Loucy (cell line): ENCODE data around the gene GATA3.
A peak's percentile ranks its signal among the peaks of the same experiment; 100 is the strongest.

Experiments
- H2AFZ ChIP-seq: fragments of 200-600 bp; sonication (generic); 2 replicates; pipeline ENCODE4 v1.6.0; 2016; ENCODE audit warnings: antibody characterized with exemption, mild to moderate bottlenecking, low read length, moderate library complexity
- H3F3A ChIP-seq: fragments of 200-600 bp; 2 replicates; pipeline ENCODE4 v1.6.0; 2016; ENCODE audit warnings: antibody characterized with exemption, low read depth, mild to moderate bottlenecking
- H3K27me3 ChIP-seq: fragments of 200-600 bp; sonication (generic); 2 replicates; pipeline ENCODE4 v1.6.1; 2014; ENCODE audit warnings: low read length, mild to moderate bottlenecking; ENCODE audit not compliant: insufficient read depth, poor library complexity, severe bottlenecking
- H3K36me3 ChIP-seq: fragments of 200-600 bp; sonication (generic); 2 replicates; pipeline ENCODE4 v1.6.1; 2016; ENCODE audit warnings: low read length; ENCODE audit not compliant: insufficient read depth
- H3K4me1 ChIP-seq: fragments of 200-600 bp; sonication (generic); 2 replicates; pipeline ENCODE4 v1.5.1; 2014; ENCODE audit warnings: low read length, mild to moderate bottlenecking; ENCODE audit not compliant: insufficient read depth, poor library complexity, severe bottlenecking
- H3K4me2 ChIP-seq: fragments of 200-600 bp; sonication (generic); 2 replicates; pipeline ENCODE4 v1.6.0; 2014; ENCODE audit warnings: antibody characterized with exemption, low read length, low read depth, mild to moderate bottlenecking; ENCODE audit not compliant: poor library complexity, severe bottlenecking
- H3K4me3 ChIP-seq: fragments of 200-600 bp; sonication (generic); 2 replicates; pipeline ENCODE4 v1.5.1; 2014; ENCODE audit warnings: low read length, mild to moderate bottlenecking, mixed read lengths; ENCODE audit not compliant: poor library complexity, severe bottlenecking
- H3K79me2 ChIP-seq: fragments of 200-600 bp; sonication (generic); 2 replicates; pipeline ENCODE4 v1.6.1; 2014; ENCODE audit warnings: low read length; ENCODE audit not compliant: insufficient read depth
- H3K9ac ChIP-seq: fragments of 200-600 bp; sonication (generic); 2 replicates; pipeline ENCODE4 v1.6.0; 2014; ENCODE audit warnings: mild to moderate bottlenecking, low read depth, low read length, moderate library complexity; ENCODE audit not compliant: poor library complexity, severe bottlenecking
- H3K9me2 ChIP-seq: fragments of 200-600 bp; sonication (generic); replicated peaks from 2 replicates; pipeline ENCODE4 v1.6.1; 2016; ENCODE audit warnings: low read depth, low read length, mixed read lengths
- H3K9me3 ChIP-seq: fragments of 200-600 bp; sonication (generic); 2 replicates; pipeline ENCODE4 v1.6.1; 2014; ENCODE audit warnings: mild to moderate bottlenecking, antibody characterized with exemption, low read length, low read depth; ENCODE audit not compliant: insufficient read depth
- H4K20me1 ChIP-seq: fragments of 200-600 bp; sonication (generic); 2 replicates; pipeline ENCODE4 v1.6.0; 2014; ENCODE audit warnings: antibody characterized with exemption, low read length, mild to moderate bottlenecking; ENCODE audit not compliant: insufficient read depth, poor library complexity, severe bottlenecking
- CTCF ChIP-seq: fragments of 200-600 bp; sonication (generic); conservative IDR thresholded peaks from 2 replicates; pipeline ENCODE4 v1.5.1; 2014; ENCODE audit warnings: mild to moderate bottlenecking, antibody characterized with exemption, low read length
- EZH2phosphoT487 ChIP-seq: fragments of 200-600 bp; IDR thresholded peaks from 2 replicates; pipeline ENCODE4 v1.6.1; 2018; ENCODE audit warnings: antibody characterized with exemption, mild to moderate bottlenecking, moderate library complexity, borderline replicate concordance

Gene GATA3

GRCh38 chr10:8049045-8049864 is 5.2 kb upstream of the GATA3 start:
- peak overlapping the region; percentile 47 for H3K9ac ChIP-seq
- H3F3A ChIP-seq = no peaks in the 10 kb centered on the region
- H3K4me3 ChIP-seq = peak overlapping the region; percentile 65
- TF ChIP-seq CTCF = no peak
- no peak for TF ChIP-seq EZH2phosphoT487
- H3K9me2 ChIP-seq = no peaks in the 10 kb centered on the region
- peaks cover 35% of the 10 kb centered on the region for H3K4me1 ChIP-seq
- peaks cover 8% of the 10 kb centered on the region for H3K79me2 ChIP-seq
- no peaks in the 10 kb centered on the region for H3K36me3 ChIP-seq
- H2AFZ ChIP-seq = peak overlapping the region; percentile 58; the same call in 1 of the 2 replicates
- H4K20me1 ChIP-seq = no peaks in the 10 kb centered on the region
- peak overlapping the region; percentile 70 for H3K4me2 ChIP-seq
- H3K27me3 ChIP-seq = peaks cover 14% of the 10 kb centered on the region
- H3K9me3 ChIP-seq = no peaks in the 10 kb centered on the region

GRCh38 chr10:8049865-8050555 is 4.5 kb upstream of the GATA3 start:
- Histone ChIP-seq H3K4me2 (no peak overlapping the region), H3K27me3 (peaks cover 14% of the 10 kb centered on the region), H3F3A (no peaks in the 10 kb centered on the region), H3K4me3 (no peak overlapping the region), H2AFZ (no peak overlapping the region), H3K79me2 (peaks cover 14% of the 10 kb centered on the region), H3K4me1 (peaks cover 35% of the 10 kb centered on the region), H3K9me2 (no peaks in the 10 kb centered on the region), H3K36me3 (no peaks in the 10 kb centered on the region), H3K9me3 (no peaks in the 10 kb centered on the region), H4K20me1 (peaks cover 5% of the 10 kb centered on the region), H3K9ac (no peak overlapping the region)
- TF ChIP-seq EZH2phosphoT487 (no peak), CTCF (no peak)

GRCh38 chr10:8050556-8051108 is 3.9 kb upstream of the GATA3 start:
- Histone ChIP-seq H3K27me3 (peaks cover 20% of the 10 kb centered on the region), H3K9ac (no peak overlapping the region), H3K79me2 (peaks cover 20% of the 10 kb centered on the region), H2AFZ (no peak overlapping the region), H3K4me2 (no peak overlapping the region), H3K9me2 (no peaks in the 10 kb centered on the region), H3K36me3 (no peaks in the 10 kb centered on the region), H3F3A (no peaks in the 10 kb centered on the region), H3K9me3 (no peaks in the 10 kb centered on the region), H3K4me3 (no peak overlapping the region), H3K4me1 (peaks cover 35% of the 10 kb centered on the region), H4K20me1 (peaks cover 11% of the 10 kb centered on the region)
- TF ChIP-seq EZH2phosphoT487 (no peak), CTCF (no peak)
